Measurements from ENCODE around the gene ACP4. TPM values are rescaled to one million over a fixed set of nuclear protein-coding genes. Genes with fewer than 3 reads are reported as not detected.
A peak's percentile ranks its signal among the peaks of the same experiment; 100 is the strongest.

ACP4 gene
- total and polyA plus RNA-seq, 2 of the 13 experiments (the other 11 are each of a cell fraction or from before 2014, with no cell fraction given), result 0.08 TPM; not detected in 1

DNA sequence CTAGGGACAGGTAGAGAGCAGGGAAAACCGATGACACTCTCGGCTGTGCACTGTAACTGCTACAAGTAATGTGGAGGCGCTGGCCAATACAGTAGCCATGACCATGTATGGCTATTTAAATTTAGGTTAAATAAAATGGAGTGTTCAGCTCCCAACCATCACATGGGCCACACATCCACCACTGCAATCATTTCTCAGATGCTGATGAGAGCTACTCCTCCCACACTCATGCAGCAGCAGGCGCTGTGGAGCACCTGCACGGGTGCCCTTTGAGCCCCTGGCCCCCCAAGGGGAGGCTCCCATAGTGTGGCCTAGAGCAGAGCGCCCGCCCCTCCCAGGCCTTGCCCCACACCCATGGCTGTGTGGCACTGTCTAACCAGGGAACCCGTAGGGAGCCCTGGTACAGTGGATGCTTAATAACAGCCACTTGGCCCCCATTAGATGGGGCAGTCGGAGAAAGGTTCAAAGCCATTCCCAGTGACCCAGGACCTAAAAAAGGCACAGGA is 6.0 kb downstream of the ACP4 start (continued):
- TF ChIP-seq, protein P1, sequence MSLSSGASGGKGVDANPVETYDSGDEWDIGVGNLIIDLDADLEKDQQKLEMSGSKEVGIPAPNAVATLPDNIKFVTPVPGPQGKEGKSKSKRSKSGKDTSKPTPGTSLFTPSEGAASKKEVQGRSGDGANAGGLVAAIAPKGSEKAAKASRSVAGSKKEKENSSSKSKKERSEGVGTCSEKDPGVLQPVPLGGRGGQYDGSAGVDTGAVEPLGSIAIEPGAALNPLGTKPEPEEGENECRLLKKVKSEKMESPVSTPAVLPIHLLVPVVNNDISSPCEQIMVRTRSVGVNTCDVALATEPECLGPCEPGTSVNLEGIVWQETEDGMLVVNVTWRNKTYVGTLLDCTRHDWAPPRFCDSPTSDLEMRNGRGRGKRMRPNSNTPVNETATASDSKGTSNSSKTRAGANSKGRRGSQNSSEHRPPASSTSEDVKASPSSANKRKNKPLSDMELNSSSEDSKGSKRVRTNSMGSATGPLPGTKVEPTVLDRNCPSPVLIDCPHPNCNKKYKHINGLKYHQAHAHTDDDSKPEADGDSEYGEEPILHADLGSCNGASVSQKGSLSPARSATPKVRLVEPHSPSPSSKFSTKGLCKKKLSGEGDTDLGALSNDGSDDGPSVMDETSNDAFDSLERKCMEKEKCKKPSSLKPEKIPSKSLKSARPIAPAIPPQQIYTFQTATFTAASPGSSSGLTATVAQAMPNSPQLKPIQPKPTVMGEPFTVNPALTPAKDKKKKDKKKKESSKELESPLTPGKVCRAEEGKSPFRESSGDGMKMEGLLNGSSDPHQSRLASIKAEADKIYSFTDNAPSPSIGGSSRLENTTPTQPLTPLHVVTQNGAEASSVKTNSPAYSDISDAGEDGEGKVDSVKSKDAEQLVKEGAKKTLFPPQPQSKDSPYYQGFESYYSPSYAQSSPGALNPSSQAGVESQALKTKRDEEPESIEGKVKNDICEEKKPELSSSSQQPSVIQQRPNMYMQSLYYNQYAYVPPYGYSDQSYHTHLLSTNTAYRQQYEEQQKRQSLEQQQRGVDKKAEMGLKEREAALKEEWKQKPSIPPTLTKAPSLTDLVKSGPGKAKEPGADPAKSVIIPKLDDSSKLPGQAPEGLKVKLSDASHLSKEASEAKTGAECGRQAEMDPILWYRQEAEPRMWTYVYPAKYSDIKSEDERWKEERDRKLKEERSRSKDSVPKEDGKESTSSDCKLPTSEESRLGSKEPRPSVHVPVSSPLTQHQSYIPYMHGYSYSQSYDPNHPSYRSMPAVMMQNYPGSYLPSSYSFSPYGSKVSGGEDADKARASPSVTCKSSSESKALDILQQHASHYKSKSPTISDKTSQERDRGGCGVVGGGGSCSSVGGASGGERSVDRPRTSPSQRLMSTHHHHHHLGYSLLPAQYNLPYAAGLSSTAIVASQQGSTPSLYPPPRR (CRISPR knock-in tag; IDR thresholded peaks at IDR 0.05; ENCODE audit: borderline replicate concordance), result no peak
- TF ChIP-seq SALL2 (CRISPR knock-in tag; IDR thresholded peaks at IDR 0.05) (no peak), DDIT3 (CRISPR knock-in tag; IDR thresholded peaks at IDR 0.05) (no peak), IRX3 (CRISPR knock-in tag; IDR thresholded peaks at IDR 0.05; ENCODE audit: borderline replicate concordance, low read depth) (no peak), AGO2 (optimal IDR thresholded peaks at IDR 0.05; ENCODE audit: low read depth, low read length) (peak; percentile 41), CBX2 (IDR thresholded peaks at IDR 0.05; ENCODE audit: low read depth, low read length) (no peak), CBX2 (CRISPR knock-in tag; IDR thresholded peaks at IDR 0.05; ENCODE audit: low read depth) (no peak), BATF2 (CRISPR knock-in tag; IDR thresholded peaks at IDR 0.05) (no peak), ZMYM3 (CRISPR knock-in tag; IDR thresholded peaks at IDR 0.05) (no peak), ZSCAN20 (CRISPR knock-in tag; IDR thresholded peaks at IDR 0.05; ENCODE audit: borderline replicate concordance) (no peak), REXO4 (CRISPR knock-in tag; IDR thresholded peaks at IDR 0.05; ENCODE audit: borderline replicate concordance) (no peak), LCORL (IDR thresholded peaks at IDR 0.05) (no peak), LCORL (CRISPR knock-in tag; IDR thresholded peaks at IDR 0.05) (no peak), FOXJ3 (CRISPR knock-in tag; IDR thresholded peaks at IDR 0.05; ENCODE audit: borderline replicate concordance) (no peak), ZNF251 (CRISPR knock-in tag; IDR thresholded peaks at IDR 0.05) (no peak), ZNF12 (CRISPR knock-in tag; IDR thresholded peaks at IDR 0.05) (no peak), ATM (IDR thresholded peaks at IDR 0.05; ENCODE audit: borderline replicate concordance) (no peak), CHD4 (IDR thresholded peaks at IDR 0.05; ENCODE audit: borderline replicate concordance, low read length) (no peak), SP140L (CRISPR knock-in tag; IDR thresholded peaks at IDR 0.05; ENCODE audit: borderline replicate concordance) (no peak), HNRNPL (IDR thresholded peaks at IDR 0.05; ENCODE audit: low read depth, low read length) (0 out of 2 replicates have a peak, but pooled peaks have one; percentile 53), RBM39 (IDR thresholded peaks at IDR 0.05; ENCODE audit: low read depth, low read length, poor library complexity, severe bottlenecking) (no peak), MEIS2 (CRISPR knock-in tag; IDR thresholded peaks at IDR 0.05) (no peak), CREM (IDR thresholded peaks at IDR 0.05) (no peak), CREM (CRISPR knock-in tag; IDR thresholded peaks at IDR 0.05) (no peak), ZNF589 (CRISPR knock-in tag; conservative IDR thresholded peaks at IDR 0.05) (no peak), HDAC6 (IDR thresholded peaks at IDR 0.05; ENCODE audit: low read depth, low read length) (no peak)
- TF ChIP-seq, protein P2, sequence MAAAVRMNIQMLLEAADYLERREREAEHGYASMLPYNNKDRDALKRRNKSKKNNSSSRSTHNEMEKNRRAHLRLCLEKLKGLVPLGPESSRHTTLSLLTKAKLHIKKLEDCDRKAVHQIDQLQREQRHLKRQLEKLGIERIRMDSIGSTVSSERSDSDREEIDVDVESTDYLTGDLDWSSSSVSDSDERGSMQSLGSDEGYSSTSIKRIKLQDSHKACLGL (CRISPR knock-in tag; IDR thresholded peaks at IDR 0.05), result no peak

All from HepG2 (cell line).